HG03039 (cell line): ENCODE data around the gene CASR.
A peak's percentile ranks its signal among the peaks of the same experiment; 100 is the strongest.

ENCODE experiments used
- ATAC-seq: cut with Tn5 transposase; IDR thresholded peaks from one replicate; pipeline ENCODE4 v1.9.1; 2021; ENCODE audit warnings: mild to moderate bottlenecking, moderate library complexity; ENCODE audit not compliant: unreplicated experiment

Gene CASR

DNA sequence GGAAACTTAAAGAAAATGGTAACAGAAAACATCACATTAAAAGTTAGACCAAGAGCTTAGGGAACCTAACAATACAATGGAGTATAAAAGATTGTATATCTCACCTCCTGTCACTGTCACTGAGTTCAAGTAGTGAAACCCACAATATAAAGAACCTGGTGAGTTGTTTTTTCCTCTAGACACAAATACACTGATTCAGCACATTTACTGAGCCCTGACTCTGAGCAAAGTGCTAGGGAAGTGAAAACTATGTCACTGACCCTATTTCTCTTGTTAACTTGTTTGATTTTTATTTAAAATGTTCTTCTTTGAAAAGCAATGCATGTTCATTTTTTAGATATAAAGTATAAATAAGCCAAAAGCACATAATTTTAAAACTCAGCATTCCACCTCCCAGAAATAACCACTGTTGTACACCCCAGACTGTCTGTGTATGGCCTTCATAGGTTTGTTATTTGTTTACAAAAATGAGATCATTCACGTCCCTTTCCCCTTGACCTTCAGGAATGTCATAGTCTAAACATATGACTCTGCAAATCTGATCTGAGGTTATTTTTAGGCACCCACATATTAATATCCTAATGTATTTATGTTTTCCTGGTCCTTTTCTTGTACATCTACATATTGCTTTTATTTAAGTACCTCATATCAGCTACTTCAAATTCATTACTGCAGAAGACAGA, 72.4 kb downstream of the CASR start:
- ATAC-seq = no peak

DNA sequence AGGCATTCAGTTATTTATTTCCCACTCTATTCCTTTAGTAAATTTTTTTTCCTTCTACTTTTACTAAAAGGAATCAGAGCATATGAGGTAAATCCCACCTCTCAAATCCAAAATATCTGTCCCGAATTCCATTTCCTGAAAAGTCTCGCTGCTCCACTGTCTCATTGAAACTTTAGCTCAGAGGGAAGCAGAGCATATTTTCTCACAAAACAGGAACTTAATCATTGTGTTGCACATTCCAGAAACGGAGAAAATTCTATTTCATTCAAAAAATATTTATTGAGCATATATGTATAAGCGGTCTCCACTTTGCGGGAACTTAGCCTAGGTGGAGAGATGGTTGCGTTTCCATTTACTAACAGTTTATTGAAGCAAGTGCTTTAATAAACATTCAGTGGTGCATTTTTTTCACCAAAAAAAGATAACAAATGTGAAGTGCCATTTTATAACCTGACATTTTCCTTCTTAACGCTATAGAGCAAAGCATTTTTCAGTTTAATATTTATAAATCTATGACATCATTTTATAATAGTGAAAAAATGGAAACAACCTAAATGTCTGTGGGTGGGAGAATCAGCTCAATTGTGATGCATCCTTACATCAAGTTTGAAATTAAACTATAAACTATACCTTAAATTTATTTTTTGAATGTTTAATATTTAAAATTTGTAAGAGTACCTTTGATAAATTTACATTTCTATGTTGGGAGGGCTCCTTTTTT, 74.3 kb downstream of the CASR start:
- no peak for ATAC-seq

DNA sequence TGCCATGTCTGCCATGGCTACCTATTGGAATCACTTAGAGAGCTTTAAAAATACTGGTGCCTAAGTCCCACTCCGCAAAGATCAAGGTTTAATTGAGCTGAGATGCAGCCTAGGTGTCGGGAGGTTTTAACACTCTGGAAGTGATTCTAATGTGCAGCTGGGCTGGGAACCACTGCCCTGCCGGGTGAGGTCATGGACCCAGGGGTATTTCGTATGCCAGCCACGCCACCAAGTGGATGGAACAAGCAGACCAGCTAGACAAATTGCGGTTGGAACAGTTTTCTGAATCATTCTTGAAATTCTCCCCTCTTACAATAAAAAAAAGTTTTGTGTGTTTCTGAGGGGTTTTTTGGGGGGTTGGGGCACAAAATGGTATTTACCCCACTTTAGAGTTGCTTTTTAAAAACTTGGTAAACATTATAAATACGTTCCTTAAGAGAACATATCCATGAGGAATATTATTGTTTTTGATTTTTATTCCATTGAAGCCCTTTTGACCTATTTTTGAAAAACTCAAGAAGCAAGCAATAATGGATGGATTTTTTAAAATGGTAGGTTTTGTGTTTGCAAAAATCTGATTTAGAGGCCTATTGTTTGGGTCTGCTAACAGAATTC, 75.4 kb downstream of the CASR start:
- ATAC-seq = peak; percentile 65

DNA sequence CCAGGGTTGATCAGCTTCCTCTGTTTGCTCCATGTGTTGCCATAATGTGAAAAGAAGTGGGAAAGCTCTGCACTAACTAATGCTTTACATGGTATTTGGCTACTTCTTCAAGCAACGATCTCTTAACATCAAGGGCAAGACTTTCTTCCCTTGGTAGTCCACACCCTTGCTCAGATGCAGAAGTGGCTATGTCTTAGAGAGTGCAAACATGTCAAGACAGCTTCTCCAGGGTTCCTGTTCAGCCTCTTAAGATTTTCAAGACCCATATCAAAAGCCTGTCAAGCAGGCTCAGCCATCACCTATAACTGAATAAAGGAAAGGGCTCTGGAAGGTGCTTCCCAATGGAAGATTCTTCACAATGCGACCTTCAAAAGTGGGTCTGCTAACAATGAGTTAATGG, 76.7 kb downstream of the CASR start:
- ATAC-seq = no peak

DNA sequence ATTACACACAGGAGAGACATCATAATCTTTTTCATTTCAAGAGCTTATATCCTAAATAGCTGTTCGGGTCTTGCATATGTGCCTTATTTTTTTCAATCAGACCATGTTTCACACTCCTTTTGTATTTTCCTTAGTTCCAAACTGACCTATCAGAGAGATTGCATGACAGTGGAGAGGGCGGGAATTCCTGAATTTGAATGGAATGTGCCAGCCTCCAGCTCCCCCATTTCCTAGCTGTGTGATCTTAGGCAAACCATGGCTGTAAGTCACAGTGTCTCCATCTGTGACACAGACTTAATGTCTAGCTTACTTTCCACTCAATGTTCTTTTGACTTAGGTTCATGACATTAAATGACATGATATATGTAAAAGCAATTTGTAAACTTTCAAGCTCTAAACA, 79.6 kb downstream of the CASR start:
- ATAC-seq = no peak

DNA sequence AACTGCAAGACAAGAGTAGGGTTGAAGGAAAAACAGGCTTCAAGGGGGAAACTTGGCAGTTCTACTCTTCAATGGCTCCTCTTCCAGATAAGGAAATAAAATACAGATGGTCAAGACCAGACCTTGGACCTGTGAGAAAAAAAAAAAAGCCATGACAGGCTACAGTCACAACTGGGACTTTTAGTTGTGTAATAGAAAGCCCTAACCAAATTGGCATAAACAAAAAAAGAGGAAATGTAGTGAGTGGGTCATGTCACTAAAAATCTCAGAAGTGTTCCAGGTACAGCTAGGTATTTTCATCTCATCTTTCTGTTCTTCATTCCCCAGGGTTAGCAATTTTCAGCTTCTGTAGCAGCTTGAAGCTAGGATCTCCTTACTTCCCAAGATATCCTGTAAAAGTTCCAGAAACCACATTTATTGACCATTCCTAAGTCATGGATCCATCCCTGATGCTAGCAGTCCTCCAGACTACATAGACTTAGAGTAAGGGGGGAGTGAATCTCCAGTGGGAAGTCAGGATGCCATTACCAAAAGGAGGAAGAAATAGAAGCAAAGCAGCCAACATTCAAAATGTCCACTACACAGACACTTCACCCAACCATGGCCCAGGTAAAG, 80.6 kb downstream of the CASR start:
- no peak for ATAC-seq

DNA sequence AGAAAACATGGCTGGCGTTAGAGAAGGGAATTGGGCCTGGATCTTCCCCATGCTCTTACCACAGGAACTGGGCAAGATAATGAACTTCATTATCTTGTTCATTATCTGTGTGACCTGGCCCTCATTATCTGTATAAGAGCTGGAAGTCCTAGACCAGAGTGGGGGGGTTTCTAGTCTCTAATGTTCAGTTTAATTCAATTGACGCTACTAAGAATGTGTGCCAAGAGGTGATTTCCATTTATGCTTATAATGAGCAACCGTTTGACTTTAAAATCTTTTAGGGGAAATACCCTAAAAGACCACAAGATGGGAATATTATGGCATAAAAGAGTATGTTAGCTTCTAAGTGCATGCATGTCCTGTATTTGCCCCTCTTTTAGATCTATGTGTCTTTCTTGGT, 82.5 kb downstream of the CASR start:
- ATAC-seq = no peak

DNA sequence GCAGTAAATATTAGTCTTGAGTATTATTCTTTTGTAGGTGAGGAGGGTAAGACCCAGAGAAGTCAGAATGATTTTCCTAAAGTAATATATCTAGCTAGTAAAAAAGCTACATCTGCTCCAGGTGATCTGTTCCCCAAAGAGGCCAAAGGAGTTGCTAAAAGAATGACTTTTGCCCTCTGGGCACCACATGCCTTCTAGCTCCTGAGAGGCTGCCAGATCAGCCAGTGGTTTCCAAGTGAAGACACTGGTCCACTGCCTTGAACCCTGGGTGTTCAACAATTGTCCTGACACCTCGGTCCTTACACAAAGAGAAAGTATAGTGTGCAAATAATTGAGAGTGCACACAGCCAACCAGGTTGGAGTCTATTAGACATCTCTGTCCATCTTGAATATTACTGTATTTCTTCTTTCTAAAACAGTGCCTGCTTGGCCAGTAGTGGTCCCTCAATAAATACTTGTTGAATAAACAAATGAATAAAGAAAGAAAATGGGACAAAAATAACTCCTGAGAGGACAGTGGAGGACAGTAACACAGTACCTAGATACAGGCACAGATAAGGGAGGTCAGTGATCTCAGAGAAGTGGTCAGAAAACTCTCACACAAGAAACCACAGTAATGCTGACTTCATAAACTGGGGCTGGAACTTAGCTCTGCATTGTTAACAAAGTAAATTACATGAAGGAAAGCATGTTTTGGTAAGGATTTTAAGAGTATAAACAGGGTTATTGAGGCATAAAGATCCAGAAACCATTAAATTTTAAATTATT, 85.0 kb downstream of the CASR start:
- ATAC-seq = no peak

DNA sequence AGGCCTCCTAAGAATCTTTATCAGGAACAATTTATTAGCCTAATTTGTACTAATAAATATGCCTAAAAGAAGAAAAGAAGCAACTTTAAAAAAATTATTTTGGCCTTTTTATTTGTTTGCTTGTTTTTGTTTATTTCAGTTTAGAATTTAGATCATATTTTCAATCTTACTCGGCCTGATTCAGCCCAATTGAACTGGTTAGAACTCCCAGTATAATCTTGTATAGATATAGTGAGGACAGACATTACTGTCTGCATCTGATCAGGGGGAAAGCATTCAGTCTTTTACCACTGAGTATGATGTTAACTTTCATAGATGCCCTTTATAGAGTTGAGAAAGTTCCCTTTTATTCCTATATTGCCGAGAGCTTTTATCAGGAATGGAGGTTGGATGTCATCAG, 85.6 kb downstream of the CASR start:
- no peak for ATAC-seq

DNA sequence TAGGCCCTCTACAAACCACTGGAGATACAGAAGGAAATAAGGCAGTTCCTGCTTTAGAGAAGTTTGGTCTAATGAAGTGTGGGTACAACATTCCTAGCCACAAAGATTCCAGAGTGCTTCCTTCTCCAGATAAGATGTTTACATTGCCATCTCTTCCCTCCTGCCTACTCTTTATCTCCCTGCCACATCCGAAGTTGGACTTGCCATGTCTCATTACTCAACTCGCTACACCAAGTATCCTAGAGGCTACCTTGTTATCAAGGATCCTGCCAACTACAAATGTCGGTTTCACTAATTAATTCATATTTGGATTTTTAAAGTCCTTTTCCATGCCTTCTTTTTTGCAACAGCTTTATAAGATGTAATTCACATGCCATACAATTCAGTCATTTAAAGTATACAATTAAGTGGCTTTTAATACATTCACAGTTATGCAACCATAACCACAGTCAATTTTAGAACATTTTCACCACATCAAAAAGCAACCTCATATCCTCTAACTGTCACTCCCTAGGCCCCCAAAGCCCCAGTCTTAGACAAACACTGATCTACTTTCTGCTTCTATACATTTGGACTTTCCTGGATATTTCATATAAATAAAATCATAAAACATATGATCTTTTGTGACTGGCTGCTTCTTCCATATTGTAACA, 87.9 kb downstream of the CASR start:
- ATAC-seq = no peak

DNA sequence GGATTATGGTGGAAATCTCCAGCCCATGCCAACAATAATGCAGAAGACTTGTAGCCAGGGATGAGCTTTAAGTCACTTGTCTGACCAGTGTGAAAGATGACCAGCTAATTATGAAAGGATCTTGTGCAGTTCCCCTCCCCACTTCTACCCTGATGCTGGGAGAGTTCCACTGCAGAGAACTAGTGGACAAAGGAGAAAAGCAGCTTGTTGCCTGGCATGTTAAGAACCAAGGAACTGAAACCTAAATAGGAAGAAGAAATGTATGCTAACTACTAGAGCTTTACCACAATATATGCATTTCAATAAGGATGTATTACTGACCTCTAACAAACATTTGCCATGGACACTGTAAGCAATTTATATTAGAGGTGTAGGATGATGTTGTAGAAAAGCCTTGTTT, 89.4 kb downstream of the CASR start:
- ATAC-seq = no peak

DNA sequence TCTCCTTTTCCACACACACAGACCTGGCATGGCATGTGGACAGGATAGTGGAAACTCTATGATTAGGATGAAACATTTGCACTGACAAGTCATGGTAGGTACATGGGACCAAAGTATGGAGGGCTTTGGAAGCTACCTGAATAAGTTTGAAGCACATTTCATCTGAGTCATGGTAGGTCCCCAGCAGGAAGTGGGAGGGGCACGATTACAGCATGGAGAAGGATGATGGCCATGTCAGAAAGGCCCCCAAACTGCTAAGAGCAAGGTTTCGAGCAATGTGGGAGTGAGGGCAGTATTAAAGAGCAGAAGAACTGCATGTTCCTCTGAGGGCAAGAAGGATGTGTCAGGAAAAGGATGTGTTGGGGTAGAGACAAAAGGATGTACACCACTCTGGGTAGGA, 90.0 kb downstream of the CASR start:
- no peak for ATAC-seq

DNA sequence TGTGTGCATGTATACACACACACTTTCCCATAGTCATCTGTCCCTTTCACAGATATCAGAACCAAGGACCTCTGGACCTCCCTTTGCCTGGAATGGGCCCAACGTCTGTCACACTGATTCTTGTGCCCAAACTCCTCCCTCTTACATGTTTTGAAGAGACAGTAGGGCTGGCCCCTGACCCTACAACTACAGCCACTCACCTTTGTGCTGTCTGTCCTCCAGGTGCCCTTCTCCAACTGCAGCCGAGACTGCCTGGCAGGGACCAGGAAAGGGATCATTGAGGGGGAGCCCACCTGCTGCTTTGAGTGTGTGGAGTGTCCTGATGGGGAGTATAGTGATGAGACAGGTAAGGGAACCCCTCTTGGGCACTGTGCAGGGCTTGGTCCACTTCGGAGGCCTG, 98.4 kb downstream of the CASR start:
- no peak for ATAC-seq

DNA sequence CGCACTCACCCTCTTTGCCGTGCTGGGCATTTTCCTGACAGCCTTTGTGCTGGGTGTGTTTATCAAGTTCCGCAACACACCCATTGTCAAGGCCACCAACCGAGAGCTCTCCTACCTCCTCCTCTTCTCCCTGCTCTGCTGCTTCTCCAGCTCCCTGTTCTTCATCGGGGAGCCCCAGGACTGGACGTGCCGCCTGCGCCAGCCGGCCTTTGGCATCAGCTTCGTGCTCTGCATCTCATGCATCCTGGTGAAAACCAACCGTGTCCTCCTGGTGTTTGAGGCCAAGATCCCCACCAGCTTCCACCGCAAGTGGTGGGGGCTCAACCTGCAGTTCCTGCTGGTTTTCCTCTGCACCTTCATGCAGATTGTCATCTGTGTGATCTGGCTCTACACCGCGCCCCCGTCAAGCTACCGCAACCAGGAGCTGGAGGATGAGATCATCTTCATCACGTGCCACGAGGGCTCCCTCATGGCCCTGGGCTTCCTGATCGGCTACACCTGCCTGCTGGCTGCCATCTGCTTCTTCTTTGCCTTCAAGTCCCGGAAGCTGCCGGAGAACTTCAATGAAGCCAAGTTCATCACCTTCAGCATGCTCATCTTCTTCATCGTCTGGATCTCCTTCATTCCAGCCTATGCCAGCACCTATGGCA, 100.5 kb downstream of the CASR start:
- no peak for ATAC-seq

DNA sequence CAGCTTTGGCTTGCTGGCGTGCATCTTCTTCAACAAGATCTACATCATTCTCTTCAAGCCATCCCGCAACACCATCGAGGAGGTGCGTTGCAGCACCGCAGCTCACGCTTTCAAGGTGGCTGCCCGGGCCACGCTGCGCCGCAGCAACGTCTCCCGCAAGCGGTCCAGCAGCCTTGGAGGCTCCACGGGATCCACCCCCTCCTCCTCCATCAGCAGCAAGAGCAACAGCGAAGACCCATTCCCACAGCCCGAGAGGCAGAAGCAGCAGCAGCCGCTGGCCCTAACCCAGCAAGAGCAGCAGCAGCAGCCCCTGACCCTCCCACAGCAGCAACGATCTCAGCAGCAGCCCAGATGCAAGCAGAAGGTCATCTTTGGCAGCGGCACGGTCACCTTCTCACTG, 101.0 kb downstream of the CASR start:
- no peak for ATAC-seq

DNA sequence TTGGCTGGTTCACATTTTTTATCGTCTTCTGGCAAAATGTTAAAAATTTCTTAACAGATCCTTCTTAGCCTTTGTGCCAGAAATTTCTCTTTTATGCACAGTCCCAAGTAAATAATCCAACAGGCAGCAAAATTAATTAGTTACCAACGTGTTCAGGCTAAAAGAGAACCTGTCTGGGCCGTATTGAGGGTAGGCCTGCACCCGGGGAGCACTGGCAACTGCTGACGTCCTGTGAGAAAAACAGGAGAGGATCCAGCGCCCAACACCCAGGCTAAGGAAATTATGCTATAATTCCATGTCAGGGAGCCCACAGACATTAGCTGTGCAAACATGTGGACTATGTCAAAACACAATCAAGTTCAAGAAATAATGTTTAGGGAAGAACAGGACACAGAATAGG, 110.9 kb downstream of the CASR start:
- ATAC-seq = no peak

DNA sequence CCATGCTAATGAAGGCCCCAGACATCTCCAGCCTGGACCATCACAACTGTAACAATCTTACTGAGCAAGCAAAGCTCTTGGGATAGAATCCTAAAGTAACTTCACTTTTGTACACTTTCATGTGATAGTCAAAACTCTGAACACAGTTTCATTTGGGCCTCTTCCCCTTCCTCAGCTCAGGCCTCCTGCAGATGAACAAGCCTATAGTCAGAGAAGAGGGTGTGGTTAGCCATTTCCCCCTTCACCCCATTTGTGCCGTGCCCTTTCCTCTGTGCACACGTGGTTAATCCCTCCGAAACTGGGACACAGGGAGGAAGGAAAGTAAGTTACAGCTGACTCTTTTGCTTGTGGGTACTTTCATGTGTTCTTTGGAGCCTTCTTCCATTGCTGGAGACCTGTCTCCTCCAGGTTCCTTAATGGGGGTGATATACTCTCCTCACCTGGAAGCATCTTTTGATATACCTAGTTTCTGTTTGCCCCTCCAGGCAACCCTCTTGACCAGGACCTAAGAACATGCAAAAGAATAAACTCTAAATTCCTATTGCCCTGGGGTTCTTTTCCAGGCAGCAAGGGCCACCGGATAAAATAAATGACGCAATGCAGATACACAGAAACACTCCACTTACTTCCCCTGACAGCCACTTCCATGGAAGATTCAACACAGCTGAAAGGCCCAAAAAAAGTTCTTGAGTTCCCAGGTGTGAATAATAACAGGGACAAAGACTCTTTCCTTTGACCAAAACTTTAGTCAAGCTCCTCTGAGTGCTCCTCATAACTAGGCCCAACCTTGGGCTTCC, 112.0 kb downstream of the CASR start:
- no peak for ATAC-seq

DNA sequence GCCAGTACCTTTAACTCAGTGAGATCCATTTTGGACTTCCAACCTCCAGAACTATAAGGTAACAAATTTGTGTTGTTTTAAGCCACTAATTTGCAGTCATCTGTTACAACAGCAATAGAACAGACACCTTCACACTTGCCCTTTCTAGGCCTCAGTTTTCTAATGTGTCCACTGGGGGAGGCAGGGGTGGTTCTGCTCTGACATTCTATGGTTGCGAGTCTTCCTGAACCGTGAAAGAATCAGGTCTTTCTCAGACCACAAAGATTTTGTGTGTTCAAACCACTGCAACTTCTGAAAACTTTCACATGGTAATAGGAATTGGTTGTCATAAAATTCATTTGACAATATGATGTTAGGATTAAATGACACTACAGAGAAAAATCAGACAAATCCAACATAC, 114.8 kb downstream of the CASR start:
- peak; percentile 62 for ATAC-seq

DNA sequence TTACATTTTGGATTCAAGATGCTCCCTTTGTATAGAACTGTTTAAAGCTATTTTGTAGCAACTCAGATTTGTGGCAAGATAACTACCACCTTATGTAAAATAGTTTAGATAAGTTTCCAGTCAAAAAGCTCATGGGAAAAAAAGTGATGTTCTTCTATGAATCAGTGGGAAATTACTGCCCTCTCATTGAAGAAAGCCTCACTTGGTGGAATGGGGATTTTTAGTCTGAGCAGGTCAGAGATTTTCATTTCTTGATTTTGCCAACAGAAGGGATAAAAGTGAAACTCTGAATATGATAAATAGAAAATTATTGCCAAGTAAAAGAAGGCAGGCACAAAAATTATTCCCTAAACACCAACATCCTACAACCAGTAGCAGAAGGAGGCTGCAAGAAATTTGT, 115.7 kb downstream of the CASR start:
- ATAC-seq = no peak
